NT2/D1 (cell line): ENCODE results near the gene C1orf116.

ENCODE experiments used
- SUZ12 ChIP-seq: IDR thresholded peaks from 2 replicates; pipeline ENCODE4 v1.6.1; 2011; ENCODE audit not compliant: insufficient read length, insufficient read depth; ENCODE audit errors: extremely low read depth
- YY1 ChIP-seq: IDR thresholded peaks from 2 replicates; pipeline ENCODE4 v1.6.1; 2011; ENCODE audit not compliant: insufficient read length, insufficient read depth

DNA sequence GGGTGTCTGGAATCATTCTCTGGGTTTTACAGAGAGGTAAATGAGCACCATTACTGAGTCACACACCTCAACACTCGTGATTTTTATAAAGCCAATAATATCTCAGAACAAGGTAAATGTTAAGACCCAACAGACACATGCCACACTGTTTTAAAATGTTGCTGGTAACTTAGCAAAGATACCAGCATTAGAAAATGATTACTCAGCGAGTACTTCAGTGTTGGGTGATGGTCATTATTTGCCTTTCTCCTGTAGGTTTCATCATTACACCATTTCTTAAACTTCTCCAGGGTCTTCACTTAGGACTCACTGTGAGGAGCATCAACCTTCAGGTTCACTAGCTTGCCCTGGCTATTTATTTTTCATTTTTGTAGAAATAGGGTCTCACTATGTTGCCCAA, 49.2 kb upstream of the C1orf116 start:
- TF ChIP-seq YY1 (no peak), SUZ12 (no peak)
